IMR-90 (cell line): Measurements from ENCODE around the gene PCDHGA4. TPM values are rescaled to one million over a fixed set of nuclear protein-coding genes. Genes with fewer than 3 reads are reported as not detected.

Experiments used
- ATAC-seq: fragments of 200-7000 bp; cut with Tn5 transposase; 2 replicates; pipeline ENCODE4 v1.9.1; 2020; ENCODE audit warnings: low read depth, mild to moderate bottlenecking, moderate library complexity
- BruUV-seq: library from RNA; stranded (reverse); fragments of 400-500 nt; replicated peaks from 2 replicates; lab custom pipeline; 2021; lab: Mats Ljungman, UMichigan
- CTCF ChIA-PET: fragments of 300-600 bp; formaldehyde crosslinking; extraction: SDS; loops from one replicate; lab custom pipeline; 2021; ENCODE audit warnings: antibody characterized with exemption; lab: Yijun Ruan, JAX
- POLR2A ChIA-PET: fragments of 300-600 bp; sonication (Branson Sonifier 250); formaldehyde crosslinking; loops from one replicate; lab custom pipeline; 2022; ENCODE audit warnings: antibody characterized with exemption; ENCODE audit not compliant: unreplicated experiment; lab: Charles Lee
- DNase-seq: peaks from one replicate; pipeline ENCODE4 v3.0.0; 2013
- H2AFZ ChIP-seq: replicated peaks from 2 replicates; pipeline ENCODE3; 2013; ENCODE audit warnings: low read length, mild to moderate bottlenecking; ENCODE audit not compliant: poor library complexity
- H2AK5ac ChIP-seq: 2 replicates; pipeline ENCODE4 v1.6.1; 2013; ENCODE audit warnings: low read depth, low read length, inconsistent platforms
- H2AK9ac ChIP-seq: replicated peaks from 2 replicates; pipeline ENCODE3; 2013; ENCODE audit warnings: mild to moderate bottlenecking, low read depth, low read length, moderate library complexity; ENCODE audit not compliant: poor library complexity
- H2BK120ac ChIP-seq: 2 replicates; pipeline ENCODE4 v1.6.1; 2013; ENCODE audit warnings: low read depth, low read length, inconsistent platforms
- H2BK15ac ChIP-seq: 3 replicates; pipeline ENCODE4 v1.6.1; 2013; ENCODE audit warnings: low read depth, low read length, inconsistent platforms
- H2BK20ac ChIP-seq: 2 replicates; pipeline ENCODE4 v1.6.1; 2013; ENCODE audit warnings: low read depth, mild to moderate bottlenecking, inconsistent platforms, low read length, moderate library complexity
- H2BK5ac ChIP-seq: 2 replicates; pipeline ENCODE4 v1.6.1; 2013; ENCODE audit warnings: mild to moderate bottlenecking, low read depth, low read length, inconsistent platforms; ENCODE audit not compliant: poor library complexity, severe bottlenecking
- H3K14ac ChIP-seq: replicated peaks from 2 replicates; pipeline ENCODE4 v1.6.1; 2013; ENCODE audit warnings: low read depth, low read length, inconsistent platforms
- H3K18ac ChIP-seq: 2 replicates; pipeline ENCODE4 v1.6.1; 2013; ENCODE audit warnings: low read depth, low read length, control low read depth
- H3K23ac ChIP-seq: 2 replicates; pipeline ENCODE4 v1.6.1; 2013; ENCODE audit warnings: low read depth, low read length, inconsistent platforms
- H3K27ac ChIP-seq: 2 replicates; pipeline ENCODE4 v1.5.1; 2013; ENCODE audit warnings: mild to moderate bottlenecking, control low read depth, low read length; ENCODE audit not compliant: insufficient read depth
- H3K27me3 ChIP-seq: 2 replicates; pipeline ENCODE4 v1.6.1; 2013; ENCODE audit warnings: low read length; ENCODE audit not compliant: control insufficient read depth, insufficient read depth
- H3K36me3 ChIP-seq: 2 replicates; pipeline ENCODE4 v1.6.1; 2013; ENCODE audit warnings: low read length, mixed read lengths; ENCODE audit not compliant: control insufficient read depth, insufficient read depth
- H3K4ac ChIP-seq: 2 replicates; pipeline ENCODE4 v1.6.1; 2013; ENCODE audit warnings: low read depth, low read length, inconsistent platforms
- H3K4me1 ChIP-seq: 2 replicates; pipeline ENCODE4 v1.6.1; 2013; ENCODE audit warnings: low read length, mixed read lengths; ENCODE audit not compliant: control insufficient read depth, insufficient read depth
- H3K4me2 ChIP-seq: 2 replicates; pipeline ENCODE4 v1.6.1; 2013; ENCODE audit warnings: low read depth, mild to moderate bottlenecking, control low read depth, low read length, moderate library complexity
- H3K4me3 ChIP-seq: 2 replicates; pipeline ENCODE4 v1.5.1; 2013; ENCODE audit warnings: low read depth, mild to moderate bottlenecking, control low read depth, low read length, moderate library complexity; ENCODE audit not compliant: insufficient read depth
- H3K56ac ChIP-seq: 2 replicates; pipeline ENCODE4 v1.6.1; 2013; ENCODE audit warnings: low read length, inconsistent platforms; ENCODE audit not compliant: insufficient read depth; ENCODE audit errors: extremely low read depth
- H3K79me1 ChIP-seq, 2 experiments: 2 replicates each; pipeline ENCODE4 v1.6.1; 2013; ENCODE audit warnings: low read length in 2 of 2, inconsistent platforms in 1 of 2, low read depth in 1 of 2
- H3K9ac ChIP-seq: 2 replicates; pipeline ENCODE4 v1.6.1; 2013; ENCODE audit warnings: low read depth, low read length, control low read depth
- H3K9me1 ChIP-seq: 2 replicates; pipeline ENCODE4 v1.6.1; 2013; ENCODE audit warnings: low read length, inconsistent platforms; ENCODE audit not compliant: insufficient read depth
- H3K9me3 ChIP-seq: 2 replicates; pipeline ENCODE4 v1.6.1; 2013; ENCODE audit warnings: low read length; ENCODE audit not compliant: control insufficient read depth, insufficient read depth
- H4K20me1 ChIP-seq: 2 replicates; pipeline ENCODE4 v1.6.1; 2013; ENCODE audit warnings: low read length, inconsistent platforms; ENCODE audit not compliant: insufficient read depth
- H4K5ac ChIP-seq: 2 replicates; pipeline ENCODE4 v1.6.1; 2013; ENCODE audit warnings: mild to moderate bottlenecking, low read depth, low read length, control low read depth
- H4K8ac ChIP-seq, 2 experiments: 2 replicates each; pipeline ENCODE4 v1.6.1; 2013; ENCODE audit warnings: low read depth in 2 of 2, low read length in 2 of 2, control low read depth in 1 of 2, inconsistent platforms in 1 of 2
- H4K91ac ChIP-seq: 2 replicates; pipeline ENCODE4 v1.6.1; 2013; ENCODE audit warnings: low read depth, low read length, inconsistent platforms; ENCODE audit not compliant: insufficient read depth
- BHLHE40 ChIP-seq: fragments of 150-350 bp; IDR thresholded peaks from 2 replicates; pipeline ENCODE4 v1.6.1; 2016; ENCODE audit warnings: mild to moderate bottlenecking, low read depth, low read length
- CHD1 ChIP-seq: IDR thresholded peaks from 2 replicates; pipeline ENCODE4 v1.6.1; 2012; ENCODE audit warnings: low read depth, low read length, improper control_type of control experiment
- CTCF ChIP-seq: conservative IDR thresholded peaks from 2 replicates; pipeline ENCODE4 v1.5.1; 2012; ENCODE audit warnings: mild to moderate bottlenecking, low read depth, low read length, improper control_type of control experiment
- ELK1 ChIP-seq: fragments of 150-350 bp; IDR thresholded peaks from 2 replicates; pipeline ENCODE4 v1.6.1; 2016; ENCODE audit warnings: low read depth, mild to moderate bottlenecking, low read length, moderate library complexity, borderline replicate concordance
- FOS ChIP-seq: fragments of 150-350 bp; IDR thresholded peaks from 2 replicates; pipeline ENCODE4 v1.6.1; 2016; ENCODE audit warnings: low read depth, low read length
- MAFK ChIP-seq: IDR thresholded peaks from 2 replicates; pipeline ENCODE4 v1.6.1; 2012; ENCODE audit warnings: low read depth, low read length, improper control_type of control experiment
- MXI1 ChIP-seq: IDR thresholded peaks from 2 replicates; pipeline ENCODE4 v1.6.1; 2012; ENCODE audit warnings: low read depth, mild to moderate bottlenecking, low read length, moderate library complexity, borderline replicate concordance
- NFE2L2 ChIP-seq: fragments of 150-350 bp; IDR thresholded peaks from 2 replicates; pipeline ENCODE4 v1.6.1; 2016; ENCODE audit warnings: low read depth, mild to moderate bottlenecking, low read length
- RCOR1 ChIP-seq: IDR thresholded peaks from 2 replicates; pipeline ENCODE4 v1.6.1; 2012; ENCODE audit warnings: mild to moderate bottlenecking, low read length, improper control_type of control experiment; ENCODE audit not compliant: insufficient replicate concordance
- SMC3 ChIP-seq: fragments of 150-350 bp; IDR thresholded peaks from 2 replicates; pipeline ENCODE4 v1.6.1; 2016; ENCODE audit warnings: low read depth, mild to moderate bottlenecking, antibody characterized with exemption, low read length, moderate library complexity
- USF2 ChIP-seq: fragments of 150-350 bp; IDR thresholded peaks from 2 replicates; pipeline ENCODE4 v1.6.1; 2017; ENCODE audit warnings: mild to moderate bottlenecking, antibody characterized with exemption, low read length, low read depth
- WGBS, 2 experiments: methylation state at CpG; one replicate each; pipeline versions ENCODE4 v1.1.5 to v1.1.7; 2013; ENCODE audit warnings: missing lambda C conversion rate in 2 of 2; ENCODE audit not compliant: insufficient read length in 1 of 2; ENCODE audit errors: extremely low coverage in 2 of 2; 5-methylcytosine and 5-hydroxymethylcytosine counted together
- dilution Hi-C: fragments of 300-500 bp; cut with HindIII; formaldehyde crosslinking; loops from one replicate; pipeline ENCODE4 v1.14.3; 2018; ENCODE audit warnings: low sequenced_read_pairs; ENCODE audit not compliant: unreplicated experiment
- in situ Hi-C: fragments of 300-500 bp; cut with MboI; formaldehyde crosslinking; loops from 3 replicates; pipeline ENCODE4 v1.14.3; 2019; ENCODE audit warnings: low sequenced_read_pairs, inconsistent platforms, mixed read lengths
- intact Hi-C: fragments of 100-400 bp; cut with micrococcal nuclease; formaldehyde crosslinking; loops from 2 replicates; pipeline ENCODE4 v1.10.0; 2022
- polyA plus RNA-seq, 3 experiments: library from polyadenylated mRNA; depleted of rRNA; stranded (reverse); fragments of >200 nt; gene quantifications; 2 replicates each; pipeline ENCODE4 v1.2.3, GENCODE V29; 2012; ENCODE audit warnings: low replicate concordance in 1 of 3
- total RNA-seq: library from RNA; depleted of rRNA; stranded (reverse); fragments of >200 nt; gene quantifications from 2 replicates; pipeline ENCODE4 v1.2.3, GENCODE V29; 2012

The PCDHGA4 gene
- total and polyA plus RNA-seq, 2 of the 4 experiments (the other 2 are of a cell fraction): 3.5 to 5.4 TPM

GRCh38 chr5:141320225-141321169, 34.3 kb upstream of the PCDHGA4 start, which contains the start of gene TAF7:
Gene TAF7, minus strand, starts transcription at chr5:141320784. Its CDS starts 740 bp downstream, at chr5:141320044.
- peak; percentile 92 for DNase-seq
- Histone ChIP-seq H3K23ac (peak within 1 kb of the TSS; percentile 64), H3K36me3 (peaks cover 11% of the 10 kb centered on the region), H2BK5ac (peak within 1 kb of the TSS; percentile 67), H3K27ac (peak within 1 kb of the TSS; percentile 80), H3K27me3 (no peaks in the 10 kb centered on the region), H3K9me1 (no peaks in the 10 kb centered on the region), H4K91ac (peak within 1 kb of the TSS; percentile 83), H4K20me1 (peaks cover 7% of the 10 kb centered on the region; the same call in 1 of the 2 replicates), H2AK5ac (no peak within 1 kb of the TSS), H3K4ac (peak within 1 kb of the TSS; percentile 89), H3K14ac (peak within 1 kb of the TSS; percentile 93), H3K4me1 (no peaks in the 10 kb centered on the region), H3K9me3 (peaks cover 41% of the 10 kb centered on the region), H3K18ac (peak within 1 kb of the TSS; percentile 66), H2AFZ (peak within 1 kb of the TSS; percentile 97), H4K5ac (peak within 1 kb of the TSS; percentile 91), H3K4me2 (peak within 1 kb of the TSS; percentile 64), H3K79me1 (peaks cover 10 to 17% of the 10 kb centered on the region in 2 experiments), H4K8ac (peak within 1 kb of the TSS; percentile 92 to 96), H2BK20ac (no peak within 1 kb of the TSS; the same call in 1 of the 2 replicates), H2AK9ac (peak within 1 kb of the TSS; percentile 59), H3K56ac (peak within 1 kb of the TSS; percentile 85; the same call in 1 of the 2 replicates), H2BK120ac (peak within 1 kb of the TSS; percentile 40; the same call in 1 of the 2 replicates), H3K4me3 (peak within 1 kb of the TSS; percentile 66), H2BK15ac (no peak within 1 kb of the TSS), H3K9ac (peak within 1 kb of the TSS; percentile 72)
- TSS peak; percentile 81 for BruUV-seq
- intact Hi-C loops: no loop called here
- POLR2A ChIA-PET: interaction anchor here (0.7 kb wide), 1 partner anchor 244 kb away, joined by 3 read pairs; no protein-coding TSS in a partner anchor
- CTCF ChIA-PET: interaction anchor here (0.8 to 1.7 kb wide), 10 partner anchors 40 to 310 kb away, joined by 3 to 7 read pairs (median 4); partner anchors contain the start of genes PCDHGA10 and PCDHGA11
- in situ Hi-C loops: no loop called here
- WGBS, 2 experiments: 1% methylated on average over 41 of the region's 67 CpGs; no CpG with 5 or more reads in 1 of the 2 experiments
- peak; percentile 96 for ATAC-seq
- dilution Hi-C loops: no loop called here
- TF ChIP-seq RCOR1 (no peak), FOS (no peak), MAFK (0 out of 2 replicates have a peak, but pooled peaks have one; percentile 30), MXI1 (no peak), BHLHE40 (no peak), CHD1 (peak; percentile 88; the same call in 1 of the 2 replicates), NFE2L2 (no peak), ELK1 (no peak), USF2 (no peak), CTCF (peak; percentile 86), SMC3 (no peak)
